IMR-90 (cell line): ENCODE data around the gene ELAVL1. TPM values are rescaled to one million over a fixed set of nuclear protein-coding genes. Genes with fewer than 3 reads are reported as not detected.

Source experiments
- ATAC-seq: fragments of 200-7000 bp; cut with Tn5 transposase; 2 replicates; pipeline ENCODE4 v1.9.1; 2020; ENCODE audit warnings: low read depth, mild to moderate bottlenecking, moderate library complexity
- BruUV-seq: library from RNA; stranded (reverse); fragments of 400-500 nt; replicated peaks from 2 replicates; lab custom pipeline; 2021; lab: Mats Ljungman, UMichigan
- CTCF ChIA-PET: fragments of 300-600 bp; formaldehyde crosslinking; extraction: SDS; loops from one replicate; lab custom pipeline; 2021; ENCODE audit warnings: antibody characterized with exemption; lab: Yijun Ruan, JAX
- POLR2A ChIA-PET: fragments of 300-600 bp; sonication (Branson Sonifier 250); formaldehyde crosslinking; loops from one replicate; lab custom pipeline; 2022; ENCODE audit warnings: antibody characterized with exemption; ENCODE audit not compliant: unreplicated experiment; lab: Charles Lee
- DNase-seq: peaks from one replicate; pipeline ENCODE4 v3.0.0; 2013
- H2AFZ ChIP-seq: replicated peaks from 2 replicates; pipeline ENCODE3; 2013; ENCODE audit warnings: low read length, mild to moderate bottlenecking; ENCODE audit not compliant: poor library complexity
- H2AK5ac ChIP-seq: 2 replicates; pipeline ENCODE4 v1.6.1; 2013; ENCODE audit warnings: low read depth, low read length, inconsistent platforms
- H2AK9ac ChIP-seq: replicated peaks from 2 replicates; pipeline ENCODE3; 2013; ENCODE audit warnings: mild to moderate bottlenecking, low read depth, low read length, moderate library complexity; ENCODE audit not compliant: poor library complexity
- H2BK120ac ChIP-seq: 2 replicates; pipeline ENCODE4 v1.6.1; 2013; ENCODE audit warnings: low read depth, low read length, inconsistent platforms
- H2BK15ac ChIP-seq: 3 replicates; pipeline ENCODE4 v1.6.1; 2013; ENCODE audit warnings: low read depth, low read length, inconsistent platforms
- H2BK20ac ChIP-seq: 2 replicates; pipeline ENCODE4 v1.6.1; 2013; ENCODE audit warnings: low read depth, mild to moderate bottlenecking, inconsistent platforms, low read length, moderate library complexity
- H2BK5ac ChIP-seq: 2 replicates; pipeline ENCODE4 v1.6.1; 2013; ENCODE audit warnings: mild to moderate bottlenecking, low read depth, low read length, inconsistent platforms; ENCODE audit not compliant: poor library complexity, severe bottlenecking
- H3K14ac ChIP-seq: replicated peaks from 2 replicates; pipeline ENCODE4 v1.6.1; 2013; ENCODE audit warnings: low read depth, low read length, inconsistent platforms
- H3K18ac ChIP-seq: 2 replicates; pipeline ENCODE4 v1.6.1; 2013; ENCODE audit warnings: low read depth, low read length, control low read depth
- H3K23ac ChIP-seq: 2 replicates; pipeline ENCODE4 v1.6.1; 2013; ENCODE audit warnings: low read depth, low read length, inconsistent platforms
- H3K27ac ChIP-seq: 2 replicates; pipeline ENCODE4 v1.5.1; 2013; ENCODE audit warnings: mild to moderate bottlenecking, control low read depth, low read length; ENCODE audit not compliant: insufficient read depth
- H3K27me3 ChIP-seq: 2 replicates; pipeline ENCODE4 v1.6.1; 2013; ENCODE audit warnings: low read length; ENCODE audit not compliant: control insufficient read depth, insufficient read depth
- H3K36me3 ChIP-seq: 2 replicates; pipeline ENCODE4 v1.6.1; 2013; ENCODE audit warnings: low read length, mixed read lengths; ENCODE audit not compliant: control insufficient read depth, insufficient read depth
- H3K4ac ChIP-seq: 2 replicates; pipeline ENCODE4 v1.6.1; 2013; ENCODE audit warnings: low read depth, low read length, inconsistent platforms
- H3K4me1 ChIP-seq: 2 replicates; pipeline ENCODE4 v1.6.1; 2013; ENCODE audit warnings: low read length, mixed read lengths; ENCODE audit not compliant: control insufficient read depth, insufficient read depth
- H3K4me2 ChIP-seq: 2 replicates; pipeline ENCODE4 v1.6.1; 2013; ENCODE audit warnings: low read depth, mild to moderate bottlenecking, control low read depth, low read length, moderate library complexity
- H3K4me3 ChIP-seq: 2 replicates; pipeline ENCODE4 v1.5.1; 2013; ENCODE audit warnings: low read depth, mild to moderate bottlenecking, control low read depth, low read length, moderate library complexity; ENCODE audit not compliant: insufficient read depth
- H3K56ac ChIP-seq: 2 replicates; pipeline ENCODE4 v1.6.1; 2013; ENCODE audit warnings: low read length, inconsistent platforms; ENCODE audit not compliant: insufficient read depth; ENCODE audit errors: extremely low read depth
- H3K79me1 ChIP-seq, 2 experiments: 2 replicates each; pipeline ENCODE4 v1.6.1; 2013; ENCODE audit warnings: low read length in 2 of 2, inconsistent platforms in 1 of 2, low read depth in 1 of 2
- H3K9ac ChIP-seq: 2 replicates; pipeline ENCODE4 v1.6.1; 2013; ENCODE audit warnings: low read depth, low read length, control low read depth
- H3K9me1 ChIP-seq: 2 replicates; pipeline ENCODE4 v1.6.1; 2013; ENCODE audit warnings: low read length, inconsistent platforms; ENCODE audit not compliant: insufficient read depth
- H3K9me3 ChIP-seq: 2 replicates; pipeline ENCODE4 v1.6.1; 2013; ENCODE audit warnings: low read length; ENCODE audit not compliant: control insufficient read depth, insufficient read depth
- H4K20me1 ChIP-seq: 2 replicates; pipeline ENCODE4 v1.6.1; 2013; ENCODE audit warnings: low read length, inconsistent platforms; ENCODE audit not compliant: insufficient read depth
- H4K5ac ChIP-seq: 2 replicates; pipeline ENCODE4 v1.6.1; 2013; ENCODE audit warnings: mild to moderate bottlenecking, low read depth, low read length, control low read depth
- H4K8ac ChIP-seq, 2 experiments: 2 replicates each; pipeline ENCODE4 v1.6.1; 2013; ENCODE audit warnings: low read depth in 2 of 2, low read length in 2 of 2, control low read depth in 1 of 2, inconsistent platforms in 1 of 2
- H4K91ac ChIP-seq: 2 replicates; pipeline ENCODE4 v1.6.1; 2013; ENCODE audit warnings: low read depth, low read length, inconsistent platforms; ENCODE audit not compliant: insufficient read depth
- BHLHE40 ChIP-seq: fragments of 150-350 bp; IDR thresholded peaks from 2 replicates; pipeline ENCODE4 v1.6.1; 2016; ENCODE audit warnings: mild to moderate bottlenecking, low read depth, low read length
- CEBPB ChIP-seq: IDR thresholded peaks from 2 replicates; pipeline ENCODE4 v1.6.1; 2012; ENCODE audit warnings: low read depth, low read length, improper control_type of control experiment
- POLR2A ChIP-seq: IDR thresholded peaks from 2 replicates; pipeline ENCODE4 v1.6.1; 2012; ENCODE audit warnings: mild to moderate bottlenecking, low read depth, low read length
- RCOR1 ChIP-seq: IDR thresholded peaks from 2 replicates; pipeline ENCODE4 v1.6.1; 2012; ENCODE audit warnings: mild to moderate bottlenecking, low read length, improper control_type of control experiment; ENCODE audit not compliant: insufficient replicate concordance
- RFX5 ChIP-seq: IDR thresholded peaks from 2 replicates; pipeline ENCODE4 v1.8.0; 2012; ENCODE audit warnings: low read depth, mild to moderate bottlenecking, low read length, moderate library complexity
- SMC3 ChIP-seq: fragments of 150-350 bp; IDR thresholded peaks from 2 replicates; pipeline ENCODE4 v1.6.1; 2016; ENCODE audit warnings: low read depth, mild to moderate bottlenecking, antibody characterized with exemption, low read length, moderate library complexity
- USF2 ChIP-seq: fragments of 150-350 bp; IDR thresholded peaks from 2 replicates; pipeline ENCODE4 v1.6.1; 2017; ENCODE audit warnings: mild to moderate bottlenecking, antibody characterized with exemption, low read length, low read depth
- WGBS, 2 experiments: methylation state at CpG; one replicate each; pipeline versions ENCODE4 v1.1.5 to v1.1.7; 2013; ENCODE audit warnings: missing lambda C conversion rate in 2 of 2; ENCODE audit not compliant: insufficient read length in 1 of 2; ENCODE audit errors: extremely low coverage in 2 of 2; 5-methylcytosine and 5-hydroxymethylcytosine counted together
- dilution Hi-C: fragments of 300-500 bp; cut with HindIII; formaldehyde crosslinking; loops from one replicate; pipeline ENCODE4 v1.14.3; 2018; ENCODE audit warnings: low sequenced_read_pairs; ENCODE audit not compliant: unreplicated experiment
- in situ Hi-C: fragments of 300-500 bp; cut with MboI; formaldehyde crosslinking; loops from 3 replicates; pipeline ENCODE4 v1.14.3; 2019; ENCODE audit warnings: low sequenced_read_pairs, inconsistent platforms, mixed read lengths
- intact Hi-C: fragments of 100-400 bp; cut with micrococcal nuclease; formaldehyde crosslinking; loops from 2 replicates; pipeline ENCODE4 v1.10.0; 2022
- polyA plus RNA-seq, 3 experiments: library from polyadenylated mRNA; depleted of rRNA; stranded (reverse); fragments of >200 nt; gene quantifications; 2 replicates each; pipeline ENCODE4 v1.2.3, GENCODE V29; 2012; ENCODE audit warnings: low replicate concordance in 1 of 3
- total RNA-seq: library from RNA; depleted of rRNA; stranded (reverse); fragments of >200 nt; gene quantifications from 2 replicates; pipeline ENCODE4 v1.2.3, GENCODE V29; 2012

The ELAVL1 gene
- total and polyA plus RNA-seq, 2 of the 4 experiments (the other 2 are of a cell fraction): 55.6 to 59.0 TPM

GRCh38 chr19:8050274-8051096 lies 45.0 kb upstream of the ELAVL1 start:
- Histone ChIP-seq H3K4me2 (peak overlapping the region; percentile 42; the same call in 1 of the 2 replicates), H2BK120ac (no peak overlapping the region), H3K9ac (no peak overlapping the region), H3K4me1 (peaks cover 2% of the 10 kb centered on the region; the same call in 1 of the 2 replicates), H3K18ac (no peak overlapping the region), H3K4me3 (no peak overlapping the region; the same call in 1 of the 2 replicates), H3K56ac (no peak overlapping the region), H3K36me3 (no peaks in the 10 kb centered on the region), H4K8ac (no peak overlapping the region), H4K5ac (no peak overlapping the region), H2BK20ac (no peak overlapping the region), H2AK5ac (no peak overlapping the region), H3K4ac (no peak overlapping the region), H3K9me3 (no peaks in the 10 kb centered on the region), H3K79me1 (no peaks in the 10 kb centered on the region), H3K23ac (no peak overlapping the region), H4K20me1 (no peaks in the 10 kb centered on the region), H3K9me1 (no peaks in the 10 kb centered on the region), H2BK5ac (no peak overlapping the region), H2AK9ac (peak overlapping the region; percentile 37), H3K27me3 (peaks cover 21% of the 10 kb centered on the region; the same call in 1 of the 2 replicates), H3K27ac (no peak overlapping the region), H4K91ac (no peak overlapping the region), H3K14ac (no peak overlapping the region), H2BK15ac (no peak overlapping the region), H2AFZ (peak overlapping the region; percentile 82)
- no peak for TF ChIP-seq POLR2A
- TF ChIP-seq RCOR1: no peak
- TF ChIP-seq BHLHE40: no peak
- TF ChIP-seq CEBPB: no peak
- TF ChIP-seq RFX5: no peak
- TF ChIP-seq SMC3: no peak
- TF ChIP-seq USF2: no peak
- 5% methylated on average over 18 of the region's 49 CpGs; no CpG with 5 or more reads in 1 of the 2 experiments for WGBS, 2 experiments
- ChIA-PET POLR2A (interaction anchor here (0.6 kb wide), 1 partner anchor 122 kb away, joined by 3 read pairs; no protein-coding TSS in a partner anchor), CTCF (interaction anchor here (0.6 kb wide), 1 partner anchor 108 kb away, joined by 3 read pairs; no protein-coding TSS in a partner anchor)
- dilution Hi-C loops (no loop called here), intact Hi-C loops (no loop called here), in situ Hi-C loops (no loop called here)
- no TSS peak for BruUV-seq
- ATAC-seq (peak; percentile 96), DNase-seq (peak; percentile 55)
